ENCODE results near the gene UBASH3A.
A peak's percentile ranks its signal among the peaks of the same experiment; 100 is the strongest.

Gene UBASH3A

DNA sequence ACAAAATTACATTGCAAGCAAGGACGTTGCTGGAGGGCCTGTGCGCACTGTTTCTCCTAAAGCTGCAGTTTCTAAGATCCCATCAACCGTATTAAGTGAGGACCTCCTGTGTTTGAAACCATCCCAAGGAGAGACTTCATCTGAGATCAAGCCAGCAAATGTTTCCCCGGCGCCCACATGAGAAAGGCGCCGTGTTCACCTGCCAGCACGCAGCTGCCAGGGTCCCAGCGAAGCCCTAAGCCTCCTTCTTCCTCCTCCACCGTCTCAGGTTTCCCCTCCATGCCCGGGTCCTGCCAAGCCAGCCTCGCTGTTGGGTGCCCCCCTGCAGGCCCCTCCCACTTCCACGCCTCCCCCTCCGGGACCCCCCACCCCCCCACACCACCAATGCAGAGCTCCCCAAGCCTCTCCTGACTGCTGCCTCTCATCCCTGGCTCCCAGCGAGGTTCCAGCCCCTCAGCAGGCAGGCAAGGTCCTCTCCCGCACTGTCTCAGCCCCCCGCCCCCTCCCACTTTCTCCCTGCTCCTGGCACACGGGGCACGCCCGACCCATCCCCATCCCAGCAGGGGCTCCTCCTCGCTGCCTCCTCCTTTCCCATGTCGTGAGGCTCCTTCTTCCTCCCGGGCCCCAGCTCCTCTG lies 28.7 kb upstream of the UBASH3A start:
- peak; percentile 4 for DNase-seq

DNA sequence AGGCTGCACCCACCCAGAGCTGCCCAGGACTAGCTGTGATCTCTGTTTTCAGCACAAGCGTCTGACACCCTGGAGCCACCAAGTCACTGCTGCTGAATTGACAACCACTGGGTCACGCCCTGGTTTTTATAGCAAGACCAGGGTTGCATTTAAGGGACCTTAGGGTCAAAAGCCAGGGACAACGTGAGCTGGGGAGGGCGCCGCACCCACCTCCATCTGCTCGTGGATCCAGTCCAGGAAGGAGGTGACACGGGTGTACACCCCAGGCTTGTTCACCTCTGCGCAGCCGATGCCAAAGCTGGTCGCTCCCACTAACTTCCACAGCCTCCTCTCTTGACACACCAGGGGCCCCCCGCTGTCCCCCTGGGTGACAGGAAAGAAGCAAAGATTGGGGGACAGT lies 28.2 kb upstream of the UBASH3A start:
- DNase-seq, result peak; percentile 5

DNA sequence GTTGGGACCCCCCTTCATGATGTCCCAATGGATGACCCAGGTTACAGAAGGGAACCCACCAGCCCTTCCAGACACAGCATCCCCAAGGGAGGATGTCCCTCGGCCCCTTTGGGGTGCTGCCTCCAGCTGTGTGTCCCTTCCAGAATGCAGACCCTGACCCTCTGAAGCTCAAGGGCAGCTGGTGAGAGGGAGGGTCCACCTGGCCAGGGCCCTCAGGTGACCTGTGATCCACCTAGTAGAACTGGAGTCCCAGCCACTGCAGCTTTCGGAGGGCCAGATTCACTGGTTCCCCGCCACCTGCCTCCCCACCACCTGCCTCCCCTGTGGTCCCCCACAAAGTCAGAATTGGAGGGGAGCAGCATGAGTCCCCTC lies 27.8 kb upstream of the UBASH3A start:
- peak; percentile 2 for DNase-seq

DNA sequence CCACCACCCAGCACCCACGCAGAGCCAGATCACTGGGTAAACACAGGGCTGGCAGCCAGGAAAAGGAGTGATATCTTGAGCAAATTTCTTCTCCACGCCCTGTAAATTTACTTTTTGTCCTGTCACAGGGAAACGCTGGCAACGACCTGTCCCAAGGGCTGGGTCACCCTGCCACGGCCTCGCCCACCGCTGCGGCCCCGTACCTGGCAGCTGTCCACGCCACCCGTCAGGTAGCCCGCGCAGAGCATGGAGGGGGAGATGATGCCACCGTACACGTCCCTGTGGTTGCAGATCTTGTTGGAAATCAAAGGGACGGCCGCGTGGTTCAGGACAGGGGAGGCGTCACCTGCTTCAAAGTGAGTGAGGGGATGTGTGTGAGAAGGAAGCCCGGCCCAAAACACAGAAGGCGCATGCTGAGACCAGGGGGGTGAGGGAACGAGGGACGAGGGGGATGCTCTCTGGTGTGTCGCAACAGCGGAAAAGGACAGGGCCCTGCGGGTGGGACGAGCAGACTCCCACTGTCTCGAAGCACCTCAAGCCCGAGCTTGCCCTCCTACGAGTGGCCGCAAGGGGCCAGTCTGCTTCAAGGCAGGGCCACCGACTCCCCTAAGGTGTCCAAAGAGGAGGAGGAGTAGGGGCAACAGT lies 27.2 kb upstream of the UBASH3A start:
- peak; percentile 5 for DNase-seq

DNA sequence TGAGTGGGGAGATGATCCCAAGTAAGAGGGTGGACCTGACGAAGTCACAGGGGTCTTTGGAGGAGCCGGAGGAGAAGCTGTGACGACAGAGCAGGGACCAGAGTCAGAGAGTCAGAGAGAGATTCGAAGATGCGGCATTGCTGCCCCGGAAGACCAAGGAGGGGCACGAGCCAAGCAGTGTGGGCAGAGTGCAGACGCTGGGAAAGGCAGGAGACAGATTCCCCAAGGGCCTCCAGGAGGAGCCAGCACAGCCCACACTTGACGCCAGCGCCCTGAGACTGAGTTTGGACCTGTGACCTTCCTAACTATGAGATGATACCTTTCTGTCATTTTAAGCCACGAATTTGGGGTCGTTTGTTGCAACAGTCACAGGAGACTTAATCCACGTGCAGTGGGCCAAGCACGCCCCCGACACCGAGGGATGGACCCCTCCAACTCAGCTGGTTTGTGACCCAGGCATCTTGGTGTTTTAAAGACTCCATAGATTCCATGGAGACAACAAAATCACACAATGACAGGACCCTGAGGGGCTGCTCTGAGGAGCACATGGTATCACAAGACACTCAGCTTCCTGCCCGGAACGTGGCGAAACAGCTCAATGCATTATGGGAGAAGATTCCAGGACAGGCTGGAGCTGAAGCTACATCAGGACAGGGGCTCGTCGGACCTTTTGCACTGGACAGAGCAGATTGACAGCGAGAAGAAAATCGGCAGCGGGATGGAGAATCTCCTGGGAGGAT lies 26.3 kb upstream of the UBASH3A start:
- no peak for DNase-seq

DNA sequence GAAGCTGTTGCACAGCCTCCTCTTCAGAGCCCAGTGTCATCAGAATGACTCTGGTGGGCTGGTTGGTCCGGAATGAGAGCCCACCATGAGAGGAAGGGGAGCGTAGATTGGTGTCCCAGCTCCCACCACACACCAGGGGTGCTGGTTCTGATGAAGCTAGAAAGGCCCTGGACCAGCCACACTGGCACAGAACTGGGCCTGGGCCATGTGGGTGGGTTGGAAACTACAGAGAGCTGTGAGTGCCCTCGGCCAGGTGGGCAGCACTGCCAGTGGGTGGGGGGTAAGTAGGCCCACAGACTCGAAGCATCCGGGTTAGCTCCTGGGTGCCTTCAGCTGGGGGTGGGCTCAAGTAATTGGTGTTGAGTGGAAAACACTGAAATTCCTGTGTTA lies 25.8 kb upstream of the UBASH3A start:
- DNase-seq, result no peak

DNA sequence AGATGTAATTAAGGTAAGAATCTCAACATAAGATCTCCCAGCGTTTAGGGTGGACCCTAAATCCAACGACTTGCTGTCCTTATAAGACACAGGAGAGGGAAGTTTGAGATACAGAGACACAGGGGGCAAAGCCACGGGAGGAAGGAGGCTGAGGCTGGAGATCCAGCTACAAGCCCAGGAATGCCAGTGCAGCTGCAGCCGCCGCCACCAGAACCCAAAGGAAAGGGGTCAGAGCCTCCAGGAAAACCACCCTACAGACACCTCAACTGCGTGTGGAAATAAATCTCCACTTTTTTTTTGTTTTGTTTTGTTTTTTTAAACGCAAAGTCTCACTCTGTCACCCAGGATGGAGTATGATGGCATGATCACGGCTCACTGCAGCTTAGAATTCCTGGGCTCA lies 25.3 kb upstream of the UBASH3A start:
- no peak for DNase-seq

DNA sequence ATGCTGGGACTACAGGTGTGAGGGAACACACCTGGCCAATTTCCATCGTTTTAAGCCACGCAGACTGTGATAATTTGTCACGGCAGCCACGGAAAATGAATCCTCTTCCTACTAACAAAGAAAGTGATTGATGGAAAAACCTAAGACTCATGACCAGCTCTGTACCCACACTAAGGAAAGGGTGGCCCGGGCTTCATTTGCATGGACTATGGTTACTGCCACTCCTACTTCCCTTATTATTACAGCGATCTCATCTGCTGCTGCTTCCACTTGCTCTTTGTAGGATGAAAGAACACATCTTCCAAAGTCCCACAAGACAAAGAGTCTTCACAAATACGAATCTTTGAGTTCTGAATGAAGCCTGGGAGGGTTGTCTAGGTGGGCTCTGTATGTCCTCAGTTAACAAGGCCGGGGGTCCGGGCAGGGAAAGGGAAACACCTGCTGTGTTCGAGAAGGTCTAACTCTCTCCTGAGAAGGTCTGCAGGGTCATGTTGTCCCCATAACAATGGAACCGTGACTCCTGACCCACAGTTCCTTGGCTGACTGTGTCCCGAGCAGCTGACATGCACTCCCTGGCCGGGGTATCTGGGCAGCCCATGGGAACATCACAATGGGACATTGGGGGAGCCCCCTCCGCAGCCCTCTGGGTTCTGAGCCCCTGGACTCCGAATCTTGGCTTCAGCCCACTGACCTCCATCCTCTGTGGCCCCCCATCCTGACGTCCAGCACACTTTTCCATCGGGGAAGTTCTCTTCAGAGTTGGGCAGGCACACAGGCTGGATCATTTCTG lies 24.1 kb upstream of the UBASH3A start:
- no peak for DNase-seq

DNA sequence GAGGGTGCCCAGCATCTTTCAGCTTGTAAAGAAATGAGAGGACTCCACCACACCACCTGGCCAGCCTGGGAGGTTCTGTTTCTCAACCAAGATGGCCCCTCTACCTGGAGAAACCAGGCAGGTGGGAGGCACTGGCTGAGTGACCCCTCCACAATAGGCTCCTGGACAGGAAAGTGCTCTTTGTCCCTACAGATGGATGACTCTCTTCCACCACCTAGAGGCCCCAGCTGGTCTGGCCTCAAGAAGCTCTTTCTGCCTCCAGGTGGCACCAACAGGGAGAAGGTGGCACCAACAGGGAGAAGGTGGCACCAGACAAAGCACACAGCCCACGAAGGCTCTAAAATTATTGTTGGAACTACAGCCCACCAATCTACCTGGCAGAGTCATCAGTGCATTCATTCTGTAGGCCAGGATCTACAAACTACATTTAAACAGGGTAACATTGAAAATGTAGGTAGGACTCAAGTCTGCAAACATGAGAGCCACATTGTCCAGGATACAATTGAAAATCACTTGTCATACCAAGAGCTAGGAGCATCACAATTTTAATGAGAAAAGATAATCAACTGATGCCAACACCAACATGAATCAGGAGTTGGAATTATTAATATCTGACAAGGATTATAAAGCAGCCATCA lies 22.2 kb upstream of the UBASH3A start:
- no peak for DNase-seq

DNA sequence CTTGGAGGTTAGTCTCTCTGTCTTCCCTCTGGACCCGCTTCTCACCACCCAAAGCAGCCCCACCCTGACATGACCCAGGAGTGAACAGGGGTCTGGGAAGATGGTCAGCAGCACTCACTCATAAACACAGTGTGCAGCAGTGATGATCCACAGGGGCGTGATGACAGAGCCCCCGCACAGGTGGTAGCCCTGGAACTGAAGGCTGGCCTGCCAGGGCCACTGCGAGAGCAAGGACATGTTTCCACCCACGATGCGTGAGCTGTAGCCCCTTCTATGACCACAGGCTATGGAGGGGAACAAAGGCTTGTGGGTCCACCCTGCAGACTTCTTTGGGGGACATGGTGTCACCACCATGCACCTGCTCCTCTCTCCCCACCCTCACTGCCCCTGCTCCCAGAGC lies 20.8 kb upstream of the UBASH3A start:
- DNase-seq, result no peak

DNA sequence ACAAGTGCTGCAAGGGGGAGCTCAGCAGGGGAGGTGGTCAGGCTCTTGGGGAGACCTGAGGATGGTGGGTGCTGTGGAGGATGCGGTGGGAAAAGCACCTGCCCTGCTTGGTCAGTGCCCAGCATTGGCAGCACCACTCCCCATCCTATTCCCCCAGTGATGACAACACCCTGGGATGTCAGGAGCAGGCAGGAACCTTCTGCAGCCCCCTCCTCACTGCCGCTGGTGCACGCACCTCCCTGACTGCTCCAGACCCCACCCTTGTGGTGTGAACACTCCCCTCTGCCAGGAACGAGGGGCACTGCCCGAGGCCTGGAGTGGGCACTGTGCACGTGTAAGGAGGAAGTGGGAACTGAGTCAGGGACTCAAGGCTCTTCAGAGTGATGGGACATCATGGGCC lies 20.4 kb upstream of the UBASH3A start:
- no peak for DNase-seq

DNA sequence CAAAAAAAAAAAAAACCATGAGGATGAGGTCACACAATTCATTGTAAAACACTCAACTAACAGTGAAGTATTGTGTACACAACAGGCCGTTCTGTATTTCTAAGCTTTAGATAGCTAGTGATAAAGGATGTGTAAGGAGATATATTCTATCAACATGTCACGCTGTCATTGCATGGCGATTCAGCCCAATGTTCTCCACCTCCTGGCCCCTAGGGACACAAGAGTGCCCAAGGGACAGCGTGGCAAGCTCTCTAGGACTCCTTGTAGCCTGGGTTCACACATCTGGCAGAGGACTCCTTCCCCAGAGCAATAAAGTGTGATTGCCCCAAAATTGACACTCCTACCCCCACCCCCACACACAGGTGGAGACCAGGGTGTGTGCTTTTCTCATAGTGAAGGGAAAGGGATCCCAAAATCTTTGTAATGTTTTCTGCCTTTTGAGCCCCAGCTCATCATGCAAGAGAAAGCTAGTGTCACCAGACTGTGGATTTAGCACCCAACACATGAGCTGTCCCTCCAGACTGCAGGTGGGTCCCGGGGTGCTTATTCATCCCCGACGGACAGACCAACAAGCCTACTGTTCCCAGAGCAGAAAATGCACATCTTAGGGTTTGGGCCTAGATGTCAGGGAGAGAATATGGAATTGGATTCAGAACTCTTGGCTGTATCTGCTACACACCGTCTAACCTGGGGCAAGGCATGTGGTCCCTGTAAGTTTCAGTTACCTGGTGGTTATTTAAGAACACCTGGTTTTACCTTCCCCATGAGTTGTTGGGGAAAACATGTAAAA lies 19.4 kb upstream of the UBASH3A start:
- no peak for DNase-seq

DNA sequence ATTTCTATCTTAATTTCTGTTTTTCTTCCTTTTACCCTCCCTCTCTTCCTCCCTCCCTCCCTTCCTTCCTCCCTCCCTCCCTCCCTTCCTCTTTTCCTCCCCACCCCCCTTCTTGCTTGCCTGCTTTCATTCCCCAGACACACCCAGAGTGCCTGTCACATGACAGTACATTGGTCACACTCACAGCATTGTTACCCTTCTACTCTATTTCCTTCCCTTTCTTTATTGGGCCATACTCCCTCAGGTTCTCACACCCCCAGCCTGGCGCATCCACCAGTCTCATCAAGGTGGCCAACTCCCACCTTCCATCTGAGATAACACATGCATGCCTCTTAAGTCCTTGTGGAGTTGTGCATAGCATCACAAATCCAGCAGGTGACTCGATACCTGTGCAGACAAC lies 18.7 kb upstream of the UBASH3A start:
- no peak for DNase-seq

DNA sequence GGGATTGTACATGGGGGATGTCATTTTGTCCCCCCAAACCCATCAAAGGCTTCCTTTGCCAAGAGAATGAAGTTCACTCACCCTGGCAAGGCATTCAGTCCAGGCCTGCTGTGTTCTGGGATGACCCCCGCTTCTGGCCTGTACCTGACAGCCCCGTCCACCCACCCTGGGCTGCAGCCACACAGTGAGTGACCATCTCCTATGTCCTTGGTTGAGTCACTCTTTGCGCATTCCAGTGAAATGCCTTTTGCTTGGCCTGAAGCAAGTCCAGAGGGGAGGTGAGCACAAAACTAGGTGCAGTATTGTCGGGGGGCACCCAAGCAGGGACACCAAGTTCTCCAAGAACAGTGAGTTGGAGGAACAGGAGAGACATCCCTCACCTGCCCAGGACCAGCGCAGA lies 18.1 kb upstream of the UBASH3A start:
- no peak for DNase-seq

DNA sequence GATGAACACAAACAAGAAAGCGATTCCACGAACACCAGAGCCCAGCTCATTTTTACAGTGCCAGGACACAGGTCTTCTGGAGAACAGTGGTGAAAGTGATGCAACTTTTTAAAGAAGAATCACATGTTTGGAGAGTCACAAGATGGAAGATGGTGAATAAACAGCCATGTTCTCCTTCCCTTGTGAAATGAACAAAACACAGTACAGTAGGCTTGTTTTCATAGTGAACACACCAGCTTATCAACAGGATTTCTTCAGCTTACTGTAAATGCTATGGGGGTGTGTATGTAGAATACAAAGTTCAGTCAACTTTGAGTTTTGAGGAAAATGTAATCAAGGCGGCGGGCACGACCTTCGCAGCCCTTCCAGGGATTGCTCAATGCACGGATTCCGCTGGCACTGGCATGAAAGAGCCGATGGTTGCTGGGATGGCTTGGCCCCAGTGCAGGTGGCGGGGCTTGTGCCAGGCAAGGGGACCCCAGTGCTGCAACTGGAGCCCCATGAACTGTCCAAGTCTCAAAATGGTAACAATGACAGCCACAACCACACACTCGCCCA lies 17.6 kb upstream of the UBASH3A start:
- no peak for DNase-seq

DNA sequence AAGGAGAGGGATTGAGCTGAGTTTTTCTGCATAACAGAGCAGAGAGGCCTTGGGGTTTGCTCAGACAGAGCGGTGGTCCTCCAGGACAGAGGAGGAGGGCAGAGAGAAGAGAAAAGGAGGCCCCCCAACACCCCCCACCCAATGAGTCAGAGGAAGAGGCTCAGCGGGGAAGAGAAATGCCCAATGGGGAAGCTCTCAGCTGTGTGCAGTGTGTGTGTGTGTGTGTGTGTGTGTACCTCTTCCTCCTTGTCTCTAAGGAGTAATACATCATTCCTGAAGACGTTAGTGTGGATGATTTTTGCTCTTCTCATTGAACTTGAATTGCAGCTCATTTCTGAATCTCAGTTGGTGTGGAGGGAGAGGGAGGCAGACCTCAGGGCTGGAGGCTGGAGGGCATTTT lies 16.5 kb upstream of the UBASH3A start:
- DNase-seq, result peak; percentile 30

DNA sequence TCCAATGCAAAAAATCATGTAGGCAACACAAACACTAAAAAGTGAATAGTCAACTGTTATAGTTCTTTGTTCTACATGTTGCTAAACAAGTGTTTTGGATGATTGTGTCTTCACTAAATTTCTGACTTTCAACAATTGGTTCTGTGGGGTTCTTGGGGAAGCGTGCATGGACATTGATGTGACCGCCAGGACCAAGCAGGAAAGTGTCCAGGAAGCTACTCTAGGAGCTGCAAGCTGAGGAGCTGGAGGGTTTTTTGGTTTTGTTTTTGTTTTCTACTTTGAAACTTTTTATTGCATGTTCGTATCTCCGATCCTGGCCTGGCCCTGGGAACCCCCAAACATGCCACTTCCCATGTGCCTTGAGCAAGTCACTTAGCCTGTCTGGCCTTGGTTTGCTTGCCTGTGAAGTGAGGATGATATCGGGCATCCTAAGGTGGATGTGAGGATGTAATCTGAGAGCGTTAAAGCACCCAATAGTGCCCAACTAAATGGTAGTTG lies 15.8 kb upstream of the UBASH3A start:
- DNase-seq, result no peak

DNA sequence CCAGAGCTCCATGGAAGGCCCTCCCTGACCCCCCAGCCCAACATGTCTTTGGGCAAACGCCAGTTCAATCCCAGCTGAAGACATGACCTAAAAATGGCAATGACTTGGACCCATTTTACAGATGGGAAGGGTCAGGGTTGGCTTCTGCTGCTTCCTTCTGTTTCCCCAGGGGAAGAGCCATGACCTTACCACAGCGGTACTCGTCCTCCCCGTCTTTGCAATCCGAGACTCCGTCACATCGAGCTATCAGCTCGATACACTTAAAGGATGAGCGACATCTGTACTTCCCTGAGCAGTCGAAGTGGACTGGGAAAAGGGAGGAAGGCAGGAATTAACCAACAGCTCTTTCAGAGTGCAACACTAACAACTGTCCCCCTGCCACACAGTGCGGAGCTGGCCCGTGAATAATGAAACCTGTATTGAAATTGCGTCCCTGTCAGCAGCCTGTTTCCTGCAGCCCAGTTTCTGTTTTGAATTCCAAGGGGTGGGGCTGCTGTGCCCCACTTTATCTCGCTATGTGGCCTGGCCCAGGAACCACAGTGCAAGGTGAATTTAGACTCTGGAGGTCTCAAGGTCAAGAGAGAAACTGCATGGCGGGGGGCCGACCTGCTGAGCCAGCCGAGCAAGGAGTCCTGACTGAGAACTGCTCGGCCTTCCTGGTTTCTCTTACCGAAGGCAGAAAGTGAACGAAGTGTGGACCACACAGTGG lies 14.8 kb upstream of the UBASH3A start:
- DNase-seq, result no peak

DNA sequence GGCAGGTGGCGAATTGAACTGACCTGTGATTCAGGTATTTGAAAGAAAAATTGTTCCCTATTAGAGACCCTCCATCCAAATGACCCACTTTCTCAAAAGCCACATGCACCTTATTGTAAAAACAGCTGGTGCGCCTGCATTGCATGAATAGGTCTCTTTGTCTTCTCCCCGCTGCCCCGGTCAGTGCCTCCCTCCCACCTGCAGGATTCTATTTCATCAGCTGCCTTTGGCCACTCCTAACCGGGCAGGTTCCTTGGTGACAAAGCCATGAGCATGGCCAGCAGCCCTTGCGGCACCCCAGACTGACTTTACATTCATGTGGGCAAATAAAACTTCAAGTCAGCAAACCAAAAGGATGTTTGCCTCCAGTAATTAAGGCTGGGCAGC lies 14.3 kb upstream of the UBASH3A start:
- DNase-seq, result no peak

DNA sequence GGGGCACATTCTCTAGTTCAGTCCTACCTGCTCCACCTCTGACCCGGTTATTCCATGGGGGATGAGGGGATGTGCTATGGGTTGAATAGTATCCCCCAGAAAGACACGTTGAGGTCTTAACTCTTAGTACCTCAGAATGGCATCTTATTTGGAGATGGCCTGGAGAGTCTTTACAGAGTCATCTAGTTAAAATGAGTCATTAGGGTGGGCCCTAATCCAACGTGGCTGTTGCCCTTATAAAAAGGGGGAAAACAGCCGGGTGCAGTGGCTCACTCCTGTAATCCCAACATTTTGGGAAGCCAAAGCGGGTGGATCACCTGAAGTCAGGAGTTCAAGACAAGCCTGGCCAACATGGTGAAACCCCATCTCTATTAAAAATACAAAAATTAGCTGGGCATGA lies 13.5 kb upstream of the UBASH3A start:
- DNase-seq, result no peak

DNA sequence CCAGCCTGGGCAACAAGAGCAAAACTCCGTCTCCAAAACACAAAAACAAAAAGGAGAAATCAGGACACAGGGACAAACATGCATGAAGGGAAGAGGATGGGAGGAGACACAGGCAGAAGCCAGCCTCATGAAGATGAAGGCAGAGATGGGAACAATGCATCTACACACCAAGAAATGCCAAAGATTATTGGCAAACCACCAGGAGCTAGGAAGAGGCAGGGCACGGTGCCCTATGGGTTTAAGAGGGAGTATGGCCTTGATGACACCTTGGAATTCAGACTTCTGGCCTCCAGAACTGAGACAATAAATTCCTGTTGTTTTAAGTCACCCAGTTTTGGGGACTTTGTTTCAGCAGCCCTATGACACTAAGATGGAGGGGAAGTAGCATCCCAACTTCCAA lies 13.0 kb upstream of the UBASH3A start:
- DNase-seq, result no peak

All from CD4-positive, alpha-beta T cell treated with Interleukin-15 for 1 hour (primary cell).